ENCODE results near the gene MICU1. TPM values are rescaled to one million over a fixed set of nuclear protein-coding genes. Genes with fewer than 3 reads are reported as not detected.
"Not testable (repeated sequence)": the region's sequence is repeated elsewhere in the genome, so short reads cannot be mapped to it uniquely, and the experiment has no call there.

The MICU1 gene
- total RNA-seq, 1 experiment from 2014 or later: 25.5 TPM

DNA sequence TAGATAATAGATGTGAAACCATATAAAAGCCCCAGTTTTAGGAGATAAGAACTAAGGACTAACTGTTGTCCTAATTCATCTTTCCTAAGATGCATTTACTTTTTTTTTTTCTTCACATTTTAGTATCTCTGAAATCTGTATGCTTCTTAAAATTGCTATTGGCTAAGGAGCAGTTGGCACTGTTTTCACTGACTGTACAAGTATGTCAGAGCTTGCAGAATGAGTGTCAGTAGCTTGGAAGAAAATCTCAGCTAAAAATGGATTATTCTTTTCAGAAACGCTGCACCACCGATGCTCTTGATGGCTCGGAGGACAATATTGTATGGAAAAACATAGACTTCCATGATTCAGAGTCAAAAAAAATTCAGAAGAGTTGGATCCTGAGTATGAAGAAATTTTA is 180.0 kb downstream of the MICU1 start:
- DNase-seq (ENCODE audit: unreplicated experiment): no peak
- intact Hi-C loops (cut with micrococcal nuclease): no loop called here
- no peaks in the 10 kb centered on the region for H3K27me3 Mint-ChIP-seq (ENCODE audit: insufficient read depth, unreplicated experiment)
- no peaks in the 10 kb centered on the region for H3K36me3 Mint-ChIP-seq (ENCODE audit: insufficient read depth, unreplicated experiment)
- H3K27ac Mint-ChIP-seq (ENCODE audit: low read depth, unreplicated experiment): no peak overlapping the region
- no peaks in the 10 kb centered on the region for H3K4me1 Mint-ChIP-seq (ENCODE audit: insufficient read depth, unreplicated experiment)
- POLR2A ChIA-PET: no interaction called here
- CTCF ChIA-PET: no interaction called here
- no peak overlapping the region for H3K4me3 Mint-ChIP-seq (ENCODE audit: unreplicated experiment)
- TF ChIP-seq, protein P1, sequence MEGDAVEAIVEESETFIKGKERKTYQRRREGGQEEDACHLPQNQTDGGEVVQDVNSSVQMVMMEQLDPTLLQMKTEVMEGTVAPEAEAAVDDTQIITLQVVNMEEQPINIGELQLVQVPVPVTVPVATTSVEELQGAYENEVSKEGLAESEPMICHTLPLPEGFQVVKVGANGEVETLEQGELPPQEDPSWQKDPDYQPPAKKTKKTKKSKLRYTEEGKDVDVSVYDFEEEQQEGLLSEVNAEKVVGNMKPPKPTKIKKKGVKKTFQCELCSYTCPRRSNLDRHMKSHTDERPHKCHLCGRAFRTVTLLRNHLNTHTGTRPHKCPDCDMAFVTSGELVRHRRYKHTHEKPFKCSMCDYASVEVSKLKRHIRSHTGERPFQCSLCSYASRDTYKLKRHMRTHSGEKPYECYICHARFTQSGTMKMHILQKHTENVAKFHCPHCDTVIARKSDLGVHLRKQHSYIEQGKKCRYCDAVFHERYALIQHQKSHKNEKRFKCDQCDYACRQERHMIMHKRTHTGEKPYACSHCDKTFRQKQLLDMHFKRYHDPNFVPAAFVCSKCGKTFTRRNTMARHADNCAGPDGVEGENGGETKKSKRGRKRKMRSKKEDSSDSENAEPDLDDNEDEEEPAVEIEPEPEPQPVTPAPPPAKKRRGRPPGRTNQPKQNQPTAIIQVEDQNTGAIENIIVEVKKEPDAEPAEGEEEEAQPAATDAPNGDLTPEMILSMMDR (IDR thresholded peaks at IDR 0.05; ENCODE audit: unreplicated experiment): no peak
- no peaks in the 10 kb centered on the region for H3K9me3 Mint-ChIP-seq (ENCODE audit: unreplicated experiment)
- no TSS peak for BruUV-seq (replicated peaks)

DNA sequence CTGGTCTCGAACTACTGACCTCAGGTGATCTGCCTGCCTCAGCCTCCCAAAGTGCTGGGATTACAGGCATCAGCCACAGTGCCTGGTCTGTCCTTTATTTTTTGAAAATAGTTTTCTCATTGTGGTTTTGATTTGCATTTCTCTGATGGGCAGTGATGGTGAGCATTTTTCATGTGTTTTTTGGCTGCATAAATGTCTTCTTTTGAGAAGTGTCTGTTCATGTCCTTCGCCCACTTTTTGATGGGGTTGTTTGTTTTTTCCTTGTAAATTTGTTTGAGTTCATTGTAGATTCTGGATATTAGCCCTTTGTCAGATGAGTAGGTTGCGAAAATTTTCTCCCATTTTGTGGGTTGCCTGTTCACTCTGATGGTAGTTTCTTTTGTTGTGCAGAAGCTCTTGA is 182.9 kb downstream of the MICU1 start:
- H3K36me3 Mint-ChIP-seq (ENCODE audit: insufficient read depth, unreplicated experiment); H3K9me3 Mint-ChIP-seq (ENCODE audit: unreplicated experiment); H3K27ac Mint-ChIP-seq (ENCODE audit: low read depth, unreplicated experiment); H3K4me1 Mint-ChIP-seq (ENCODE audit: insufficient read depth, unreplicated experiment); H3K4me3 Mint-ChIP-seq (ENCODE audit: unreplicated experiment); BruUV-seq (replicated peaks); POLR2A ChIA-PET; DNase-seq (ENCODE audit: unreplicated experiment); H3K27me3 Mint-ChIP-seq (ENCODE audit: insufficient read depth, unreplicated experiment); intact Hi-C loops (cut with micrococcal nuclease); CTCF ChIA-PET: not testable (repeated sequence)

DNA sequence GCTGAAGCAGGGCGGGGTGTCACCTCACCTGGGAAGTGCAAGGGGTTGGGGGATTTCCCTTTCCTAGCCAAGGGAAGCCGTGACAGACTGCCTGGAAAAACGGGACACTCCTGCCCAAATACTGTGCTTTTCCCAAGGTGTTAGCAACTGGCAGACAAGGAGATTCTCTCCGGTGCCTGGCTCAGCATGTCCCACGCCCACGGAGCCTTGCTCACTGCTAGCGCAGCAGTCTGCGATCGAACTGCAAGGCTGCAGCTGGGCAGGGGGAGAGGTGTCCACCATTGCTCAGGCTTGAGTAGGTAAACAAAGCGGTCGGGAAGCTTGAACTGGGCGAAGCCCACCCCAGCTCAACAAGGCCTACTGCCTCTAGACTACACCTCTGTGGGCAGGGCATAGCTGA is 190.3 kb downstream of the MICU1 start:
- no peak for DNase-seq (ENCODE audit: unreplicated experiment)
- TF ChIP-seq, protein P1 (IDR thresholded peaks at IDR 0.05; ENCODE audit: unreplicated experiment): no peak
- ChIA-PET CTCF (no interaction called here), POLR2A (interaction anchor here (0.6 kb wide), 1 partner anchor 14 kb away, joined by 3 read pairs; no protein-coding TSS in a partner anchor)
- BruUV-seq (replicated peaks): no TSS peak
- no peaks in the 10 kb centered on the region for H3K9me3 Mint-ChIP-seq (ENCODE audit: unreplicated experiment)
- intact Hi-C loops (cut with micrococcal nuclease): no loop called here
- H3K4me3 Mint-ChIP-seq (ENCODE audit: unreplicated experiment): no peak overlapping the region
- peaks cover 4% of the 10 kb centered on the region for H3K36me3 Mint-ChIP-seq (ENCODE audit: insufficient read depth, unreplicated experiment)
- no peaks in the 10 kb centered on the region for H3K4me1 Mint-ChIP-seq (ENCODE audit: insufficient read depth, unreplicated experiment)
- no peak overlapping the region for H3K27ac Mint-ChIP-seq (ENCODE audit: low read depth, unreplicated experiment)
- no peaks in the 10 kb centered on the region for H3K27me3 Mint-ChIP-seq (ENCODE audit: insufficient read depth, unreplicated experiment)

DNA sequence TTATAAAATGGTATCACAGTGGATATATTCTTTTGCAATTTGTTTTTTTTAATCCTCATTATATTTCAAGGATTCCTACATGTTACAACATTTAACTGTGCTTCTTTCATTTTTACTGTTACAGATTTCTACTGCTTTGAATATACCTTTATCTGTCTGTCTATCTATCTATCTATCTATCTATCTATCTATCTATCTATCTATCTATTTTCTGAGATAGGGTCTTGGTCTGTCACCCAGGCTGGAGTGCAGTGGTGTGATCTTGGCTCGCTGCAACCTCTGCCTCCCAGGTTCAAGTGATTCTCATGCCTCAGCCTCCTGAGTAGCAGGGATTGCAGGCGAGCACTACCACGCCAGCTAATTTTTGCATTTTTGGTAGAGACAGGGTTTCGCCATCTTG is 194.9 kb downstream of the MICU1 start:
- H3K4me3 Mint-ChIP-seq (ENCODE audit: unreplicated experiment); H3K4me1 Mint-ChIP-seq (ENCODE audit: insufficient read depth, unreplicated experiment); BruUV-seq (replicated peaks); H3K27ac Mint-ChIP-seq (ENCODE audit: low read depth, unreplicated experiment); intact Hi-C loops (cut with micrococcal nuclease); POLR2A ChIA-PET; DNase-seq (ENCODE audit: unreplicated experiment); H3K9me3 Mint-ChIP-seq (ENCODE audit: unreplicated experiment); H3K27me3 Mint-ChIP-seq (ENCODE audit: insufficient read depth, unreplicated experiment); H3K36me3 Mint-ChIP-seq (ENCODE audit: insufficient read depth, unreplicated experiment): not testable (repeated sequence)
- CTCF ChIA-PET: interaction anchor here (0.6 kb wide), 1 partner anchor 25 kb away, joined by 3 read pairs; no protein-coding TSS in a partner anchor

DNA sequence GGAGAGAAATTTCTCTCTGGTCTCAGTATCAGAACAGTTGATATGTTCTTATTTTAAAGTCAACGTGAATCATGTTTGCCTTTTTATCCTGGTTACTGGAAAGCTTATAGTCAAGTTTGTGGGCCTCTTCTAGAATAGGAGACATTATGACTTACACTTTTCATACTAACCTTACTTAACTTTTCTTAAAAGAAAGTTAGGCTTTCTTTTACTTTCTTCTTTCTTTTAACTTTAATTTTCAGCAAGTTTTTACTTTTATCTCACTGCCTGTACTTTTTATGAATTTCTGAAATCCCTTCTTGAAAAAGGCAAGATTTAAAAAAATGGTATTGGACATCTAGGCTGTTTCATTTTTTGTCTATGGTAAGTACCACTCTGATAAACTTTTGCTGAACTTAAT is 195.9 kb downstream of the MICU1 start:
- H3K4me3 Mint-ChIP-seq (ENCODE audit: unreplicated experiment): no peak overlapping the region
- no peak for DNase-seq (ENCODE audit: unreplicated experiment)
- intact Hi-C loops (cut with micrococcal nuclease): no loop called here
- POLR2A ChIA-PET: interaction anchor here (0.5 kb wide), 1 partner anchor 65 kb away, joined by 3 read pairs; no protein-coding TSS in a partner anchor
- H3K27me3 Mint-ChIP-seq (ENCODE audit: insufficient read depth, unreplicated experiment): no peaks in the 10 kb centered on the region
- H3K9me3 Mint-ChIP-seq (ENCODE audit: unreplicated experiment): no peaks in the 10 kb centered on the region
- H3K4me1 Mint-ChIP-seq (ENCODE audit: insufficient read depth, unreplicated experiment): no peaks in the 10 kb centered on the region
- CTCF ChIA-PET: no interaction called here
- H3K36me3 Mint-ChIP-seq (ENCODE audit: insufficient read depth, unreplicated experiment): peaks cover 4% of the 10 kb centered on the region
- BruUV-seq (replicated peaks): no TSS peak
- no peak overlapping the region for H3K27ac Mint-ChIP-seq (ENCODE audit: low read depth, unreplicated experiment)
- TF ChIP-seq, protein P1 (IDR thresholded peaks at IDR 0.05; ENCODE audit: unreplicated experiment): no peak

Measured in MCF 10A (cell line).